ENCODE results near the gene ZNF319. TPM values are rescaled to one million over a fixed set of nuclear protein-coding genes. Genes with fewer than 3 reads are reported as not detected.

The ZNF319 gene
- total and polyA plus RNA-seq, 2 of the 13 experiments (the other 11 are each of a cell fraction or from before 2014, with no cell fraction given) = 2.4 to 3.6 TPM

- TF ChIP-seq MIER3 (CRISPR knock-in tag; IDR thresholded peaks at IDR 0.05; ENCODE audit: borderline replicate concordance) (peak; percentile 12; the same call in 1 of the 2 replicates), ZBTB20 (CRISPR knock-in tag; IDR thresholded peaks at IDR 0.05; ENCODE audit: borderline replicate concordance, low read depth) (peak; percentile 78; the same call in 1 of the 2 replicates), ZBTB2 (CRISPR knock-in tag; IDR thresholded peaks at IDR 0.05; ENCODE audit: low read depth) (no peak), ZBTB4 (CRISPR knock-in tag; IDR thresholded peaks at IDR 0.05; ENCODE audit: borderline replicate concordance) (no peak), ARNTL (CRISPR knock-in tag; IDR thresholded peaks at IDR 0.05) (peak; percentile 89), ZNF775 (CRISPR knock-in tag; IDR thresholded peaks at IDR 0.05; ENCODE audit: borderline replicate concordance) (no peak), CCAR2 (optimal IDR thresholded peaks at IDR 0.05; ENCODE audit: low read depth, low read length) (no peak), ZNF136 (CRISPR knock-in tag; IDR thresholded peaks at IDR 0.05; ENCODE audit: low read depth) (0 out of 2 replicates have a peak, but pooled peaks have one; percentile 15), ZNF331 (CRISPR knock-in tag; IDR thresholded peaks at IDR 0.05) (peak; percentile 75), ZNF513 (CRISPR knock-in tag; conservative IDR thresholded peaks at IDR 0.05) (no peak; the same call in 1 of the 2 replicates), BRD4 (CRISPR knock-in tag; IDR thresholded peaks at IDR 0.05) (peak; percentile 30; the same call in 1 of the 2 replicates), ZNF747 (CRISPR knock-in tag; IDR thresholded peaks at IDR 0.05; ENCODE audit: borderline replicate concordance) (0 out of 2 replicates have a peak, but pooled peaks have one; percentile 42), ARNT2 (CRISPR knock-in tag; IDR thresholded peaks at IDR 0.05; ENCODE audit: low read depth) (peak; percentile 83; the same call in 1 of the 2 replicates), ZNF687 (CRISPR knock-in tag; IDR thresholded peaks at IDR 0.05) (peak; percentile 75), ZNF496 (CRISPR knock-in tag; IDR thresholded peaks at IDR 0.05; ENCODE audit: insufficient replicate concordance) (no peak), MTA3 (CRISPR knock-in tag; IDR thresholded peaks at IDR 0.05) (no peak), KDM5B (CRISPR knock-in tag; IDR thresholded peaks at IDR 0.05; ENCODE audit: borderline replicate concordance) (peak; percentile 76)
Observed at GRCh38 chr16:58000706-58001676, 519 bp upstream of the ZNF319 start, which contains the start of gene USB1 (continued).
